Stimulated activated CD8-positive, alpha-beta memory T cell treated with anti-CD3 and anti-CD28 coated beads, Interleukin-12 subunit alpha, Interleukin-12 subunit beta, amount 100 ng/mL, for 1 hour (primary cell): ENCODE data around the gene HES2.
"Not testable (repeated sequence)": the region's sequence is repeated elsewhere in the genome, so short reads cannot be mapped to it uniquely, and the experiment has no call there.

Experiments
- DNase-seq: peaks from one replicate; pipeline ENCODE4 v3.0.0-alpha.2; 2020; ENCODE audit warnings: low read depth

The HES2 gene

DNA sequence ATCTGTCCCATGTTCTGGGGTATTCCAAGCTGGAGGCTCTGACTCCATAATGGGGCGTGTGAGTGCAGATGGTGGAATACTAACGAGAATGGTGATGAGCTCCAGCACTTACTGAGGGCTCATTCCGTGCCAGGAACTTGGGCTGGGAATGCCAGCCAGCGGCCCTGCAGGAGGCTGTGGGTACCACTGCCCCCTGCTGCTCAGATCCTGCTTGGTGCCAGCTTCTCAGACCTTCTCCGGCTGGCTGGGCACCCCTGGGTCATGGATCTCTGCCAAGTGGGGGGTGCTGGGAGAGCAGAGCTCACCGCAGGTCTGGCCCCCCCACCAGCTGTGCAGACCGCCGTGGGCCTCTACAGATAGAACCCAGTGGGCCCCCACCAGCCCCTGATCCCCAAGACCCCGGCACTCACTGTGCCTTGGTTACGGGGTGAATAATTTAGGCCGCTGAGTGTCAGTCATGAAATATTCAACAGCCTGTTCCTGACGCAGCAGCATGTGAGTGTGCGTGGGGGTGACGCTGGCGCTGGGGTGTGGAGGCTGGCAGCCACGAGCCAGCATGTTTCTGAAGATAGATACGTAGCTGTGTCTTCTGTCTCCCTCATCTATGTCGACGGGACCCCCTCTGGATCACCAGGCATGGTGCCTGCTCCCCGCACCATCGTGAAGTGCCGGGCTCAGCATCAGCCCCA, 17.4 kb upstream of the HES2 start:
- DNase-seq: not testable (repeated sequence)

DNA sequence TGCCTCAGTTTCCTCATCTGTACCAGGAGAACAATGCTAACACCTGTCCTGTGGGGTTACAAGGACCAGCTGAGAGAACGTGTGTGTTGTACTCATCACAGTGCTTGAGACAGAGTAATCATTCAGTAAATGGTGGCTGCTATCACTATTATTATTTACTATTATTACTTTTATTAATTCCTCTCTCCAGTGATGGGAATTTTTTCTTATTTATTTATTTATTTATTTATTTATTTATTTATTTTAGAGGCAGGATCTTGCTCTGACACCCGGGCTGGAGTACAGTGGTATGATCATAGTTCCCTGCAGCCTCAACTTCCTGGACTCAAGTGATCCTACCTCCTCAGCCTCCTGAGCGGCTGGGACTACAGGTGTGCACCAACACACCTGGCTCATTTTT, 16.6 kb upstream of the HES2 start:
- DNase-seq: not testable (repeated sequence)

DNA sequence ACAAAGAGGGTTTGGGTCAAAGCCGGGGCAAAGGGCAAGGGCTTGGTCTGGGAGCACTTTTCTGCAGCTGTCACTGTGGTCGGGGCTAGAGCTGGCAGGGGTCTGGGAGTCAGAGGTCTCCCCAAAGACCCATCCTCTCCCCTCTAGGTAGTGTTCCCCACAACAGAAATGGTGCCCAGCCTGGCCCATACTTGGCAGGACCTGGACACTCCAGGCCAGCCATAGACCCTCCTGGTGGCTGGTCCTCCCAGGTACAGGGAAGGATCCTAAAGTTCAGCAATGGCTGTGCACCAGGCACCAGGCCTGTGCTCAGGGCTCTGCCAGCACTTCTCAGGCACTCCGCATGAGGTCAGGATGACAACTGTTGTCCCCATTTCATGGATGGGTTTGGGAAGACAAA, 15.8 kb upstream of the HES2 start:
- no peak for DNase-seq

DNA sequence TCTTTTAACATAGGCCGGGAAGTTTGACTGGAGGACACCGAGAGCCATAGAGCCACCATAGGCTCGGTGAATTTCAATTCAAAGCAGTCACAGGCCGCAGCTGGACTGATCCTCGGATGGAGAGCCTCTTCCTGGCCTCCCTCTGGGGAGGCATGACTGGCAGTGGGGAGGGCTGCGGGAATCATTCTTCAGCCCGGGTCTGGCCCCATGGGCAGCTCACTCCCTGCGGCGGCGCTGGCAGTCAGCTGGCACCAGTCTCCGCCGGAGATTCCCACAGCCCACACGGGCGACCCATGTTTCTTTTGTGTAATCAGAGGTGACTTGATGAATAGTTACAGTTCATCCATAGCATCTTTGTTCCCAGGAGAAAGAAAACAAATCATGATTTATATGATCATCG, 15.4 kb upstream of the HES2 start:
- no peak for DNase-seq

DNA sequence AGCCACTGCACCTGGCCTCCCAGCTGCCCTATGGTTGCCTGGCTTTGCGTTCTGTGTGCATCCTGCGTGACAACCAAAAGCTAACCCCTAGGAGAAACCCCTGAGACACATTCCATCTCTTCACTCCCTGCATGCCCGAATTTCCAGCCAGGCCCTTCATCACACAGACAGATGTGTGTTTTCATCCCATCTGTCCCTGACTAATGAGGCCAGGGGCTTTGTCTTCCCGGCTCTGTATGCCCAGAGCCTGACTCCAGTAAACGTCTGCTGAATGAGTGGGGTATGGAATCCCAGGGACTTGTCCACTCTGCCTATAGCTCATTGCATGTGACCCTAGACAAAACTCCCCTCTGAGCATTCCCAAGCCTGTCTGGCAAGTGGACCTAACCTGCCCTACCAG, 14.5 kb upstream of the HES2 start:
- DNase-seq: no peak

DNA sequence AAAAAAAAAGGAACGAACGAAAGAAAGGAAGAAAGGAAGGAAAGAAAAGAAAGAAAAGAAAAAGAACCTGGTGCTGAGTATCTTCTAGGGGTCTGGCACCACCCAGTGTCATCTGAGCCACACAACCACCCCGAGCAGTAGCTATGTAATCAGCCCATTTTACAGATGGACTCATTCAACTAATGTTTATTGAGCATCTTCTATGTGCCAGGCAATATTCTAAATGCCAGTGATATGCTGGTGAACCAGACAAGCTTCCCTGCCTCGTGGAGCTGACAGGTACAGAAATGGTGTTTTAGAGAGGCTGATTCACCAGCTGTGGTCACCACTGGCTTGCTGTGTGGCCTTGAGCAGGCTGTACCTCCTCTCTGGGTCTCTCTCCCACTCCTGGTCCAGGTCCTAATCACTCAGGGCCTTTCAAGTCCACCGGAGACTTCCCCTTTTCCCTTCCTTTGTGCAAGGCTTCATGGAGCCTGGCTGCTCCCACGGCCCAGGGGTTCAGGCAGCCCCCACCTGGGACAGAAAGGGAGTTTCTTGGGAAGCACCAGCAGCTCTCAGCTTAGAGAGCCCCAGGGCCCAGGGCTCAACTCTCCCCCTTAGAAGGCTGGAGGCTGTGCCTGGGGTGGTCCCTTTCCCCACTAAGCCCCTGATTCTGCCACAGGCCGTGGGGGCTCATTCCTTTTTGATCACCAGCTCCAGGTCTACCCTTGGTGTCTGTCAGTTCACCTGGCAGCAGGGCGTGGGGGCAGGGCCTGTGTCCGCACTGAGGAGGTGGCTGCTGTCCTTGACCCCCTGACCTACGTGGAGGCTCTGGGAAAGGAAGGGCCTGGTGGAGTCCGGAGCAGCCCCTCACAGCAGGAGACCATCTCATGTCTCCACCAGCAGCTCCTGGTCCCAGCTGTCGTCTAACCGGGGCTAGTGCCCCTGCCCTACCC, 12.2 kb upstream of the HES2 start:
- not testable (repeated sequence) for DNase-seq

DNA sequence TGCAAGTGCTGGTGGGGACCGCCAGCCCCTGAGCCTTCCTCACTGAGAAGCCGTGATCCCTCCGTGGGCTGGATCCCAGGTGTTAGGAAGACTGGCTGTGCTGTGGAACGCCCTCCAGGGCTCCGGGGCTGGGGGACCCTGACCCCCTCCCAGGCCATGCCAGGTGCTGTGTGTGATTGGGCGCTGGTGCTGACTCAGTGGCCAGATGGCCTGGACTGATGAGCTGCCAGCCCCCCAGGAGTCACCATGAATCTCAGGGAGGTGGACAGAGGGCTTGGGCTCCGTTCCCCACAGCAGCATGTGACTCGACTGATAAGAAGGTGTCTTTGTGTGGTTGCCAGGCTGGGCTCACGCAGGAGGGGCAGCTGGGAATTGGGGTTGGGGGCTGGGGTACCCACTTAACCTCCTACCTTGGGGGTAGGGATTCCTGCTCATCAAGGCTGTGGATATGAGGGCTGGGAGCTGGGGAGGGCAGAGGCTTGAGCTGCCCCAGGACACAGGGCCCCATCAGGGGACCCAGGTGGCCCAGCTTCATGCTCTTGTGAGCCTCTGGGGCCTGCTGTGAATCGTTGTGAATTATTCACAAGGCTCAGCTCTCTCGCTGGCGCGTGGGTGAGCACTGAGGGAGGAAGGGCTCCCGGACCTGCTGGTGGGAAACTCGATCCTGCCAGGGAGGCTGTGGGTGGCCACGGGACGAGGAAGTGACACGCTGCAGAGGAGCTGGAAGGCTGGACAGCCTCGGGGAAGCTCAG, 10.1 kb upstream of the HES2 start:
- DNase-seq: not testable (repeated sequence)

DNA sequence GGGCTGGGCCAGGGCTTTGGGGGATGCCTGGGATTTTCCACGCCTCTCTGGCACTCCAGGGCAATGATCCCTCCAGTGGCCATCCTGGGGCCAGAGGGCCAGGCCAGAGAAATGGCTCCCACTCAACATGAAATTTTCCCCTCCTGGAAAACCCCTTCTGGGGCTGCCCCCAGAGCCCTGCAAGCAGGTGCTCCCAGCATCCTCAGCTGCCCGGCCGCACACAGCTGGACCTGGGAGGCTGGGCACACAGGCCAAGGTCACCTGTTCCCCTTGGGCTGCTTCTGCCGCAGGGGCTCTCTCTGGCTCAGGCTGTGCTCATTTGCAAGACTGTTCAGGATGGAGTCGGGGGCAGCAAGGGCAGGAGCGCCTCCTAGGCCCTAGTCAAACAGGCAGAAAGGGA, 8.7 kb upstream of the HES2 start:
- not testable (repeated sequence) for DNase-seq

DNA sequence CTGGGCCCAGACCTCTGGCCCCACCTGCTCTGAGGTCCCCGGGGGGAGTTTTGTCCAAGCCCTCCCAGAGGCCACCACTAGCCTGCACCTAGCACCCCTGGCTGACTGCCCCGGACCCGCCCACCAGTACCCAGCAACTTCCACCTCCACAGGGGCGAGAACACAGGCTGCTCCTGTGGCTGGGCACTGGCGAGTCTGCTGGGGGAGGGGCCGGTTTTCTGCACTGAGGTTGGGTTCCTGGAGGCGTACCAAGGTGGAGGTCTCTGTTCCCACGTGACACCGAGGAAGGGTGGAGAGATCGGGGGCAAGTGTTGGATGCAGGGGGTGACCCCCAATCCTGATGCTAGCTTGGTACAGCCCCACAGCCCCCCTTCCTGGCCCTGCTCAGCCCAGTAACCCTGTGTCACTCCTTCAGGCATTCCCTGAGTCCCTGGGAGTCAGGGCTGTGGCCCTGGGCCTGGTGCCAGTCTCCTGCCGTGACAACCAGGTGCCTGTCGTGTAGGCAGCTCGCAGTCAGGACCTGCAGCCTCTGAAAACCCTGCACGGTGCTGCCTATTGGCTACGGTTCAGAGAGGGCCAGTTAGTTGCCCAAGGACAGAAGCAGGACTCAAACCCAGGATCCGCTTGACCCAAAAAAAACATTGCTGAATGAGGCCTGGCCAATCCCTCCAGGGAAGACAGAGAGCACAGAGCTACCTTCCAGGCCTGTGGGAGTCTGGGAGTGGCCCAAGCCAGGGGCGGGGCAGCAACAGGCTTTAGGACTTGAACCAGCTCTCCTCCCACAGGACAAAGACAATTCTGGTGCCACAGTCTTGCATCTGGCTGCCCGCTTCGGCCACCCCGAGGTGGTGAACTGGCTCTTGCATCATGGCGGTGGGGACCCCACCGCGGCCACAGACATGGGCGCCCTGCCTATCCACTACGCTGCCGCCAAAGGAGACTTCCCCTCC, 8.0 kb upstream of the HES2 start:
- DNase-seq: no peak

DNA sequence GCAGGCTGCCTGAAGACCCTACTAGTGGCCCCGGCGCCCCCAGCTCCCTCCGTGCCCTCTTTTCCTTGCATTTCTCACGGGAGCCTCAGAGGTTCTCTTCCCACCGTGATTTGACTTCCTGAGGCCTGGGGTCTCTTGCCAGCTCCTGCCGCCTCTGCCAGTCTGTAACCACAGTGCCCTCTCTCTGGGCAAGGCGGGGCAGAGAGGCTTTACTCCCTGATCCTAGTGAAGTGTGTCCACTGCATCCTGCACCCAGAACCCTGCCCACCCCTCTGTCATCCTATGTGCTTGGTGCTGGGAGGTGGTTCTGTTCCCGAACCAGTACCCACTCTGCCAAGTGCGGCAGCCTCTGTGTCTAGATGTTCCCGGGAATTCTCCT, 7.2 kb upstream of the HES2 start:
- DNase-seq: no peak

DNA sequence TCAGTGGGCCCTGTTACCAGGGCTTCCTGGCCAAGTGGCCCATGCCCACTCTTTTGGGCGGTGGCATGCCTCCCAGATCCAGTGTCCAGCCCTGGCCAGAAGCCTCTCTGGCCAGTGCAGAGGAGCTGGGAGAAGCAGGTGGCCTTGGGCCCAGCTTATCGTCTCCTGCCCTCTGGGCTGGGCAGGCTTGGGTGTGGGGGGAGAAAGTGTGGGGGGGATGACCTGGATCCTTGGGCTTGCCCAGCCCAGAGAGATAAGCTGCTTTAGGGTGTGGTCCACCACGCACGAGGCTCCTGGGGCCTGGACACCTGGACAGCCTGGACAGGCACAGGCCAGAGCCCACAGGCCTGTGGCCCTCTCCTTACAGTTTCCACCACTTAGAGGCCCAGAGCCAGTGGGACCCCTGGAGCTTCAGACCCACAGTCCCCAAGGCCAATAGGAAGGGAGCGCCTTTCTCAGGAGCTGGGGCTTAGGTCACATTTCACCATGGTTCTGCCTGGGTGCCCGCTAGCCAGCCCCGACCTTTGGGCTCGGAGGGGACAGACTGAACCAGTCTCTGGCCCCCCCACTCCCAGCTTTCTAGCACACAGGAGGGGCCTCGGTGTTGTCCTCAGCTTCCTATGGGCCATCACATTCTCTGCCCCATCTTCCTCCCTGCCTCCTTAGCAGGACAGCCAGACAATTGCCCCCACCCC, 6.7 kb upstream of the HES2 start:
- no peak for DNase-seq

DNA sequence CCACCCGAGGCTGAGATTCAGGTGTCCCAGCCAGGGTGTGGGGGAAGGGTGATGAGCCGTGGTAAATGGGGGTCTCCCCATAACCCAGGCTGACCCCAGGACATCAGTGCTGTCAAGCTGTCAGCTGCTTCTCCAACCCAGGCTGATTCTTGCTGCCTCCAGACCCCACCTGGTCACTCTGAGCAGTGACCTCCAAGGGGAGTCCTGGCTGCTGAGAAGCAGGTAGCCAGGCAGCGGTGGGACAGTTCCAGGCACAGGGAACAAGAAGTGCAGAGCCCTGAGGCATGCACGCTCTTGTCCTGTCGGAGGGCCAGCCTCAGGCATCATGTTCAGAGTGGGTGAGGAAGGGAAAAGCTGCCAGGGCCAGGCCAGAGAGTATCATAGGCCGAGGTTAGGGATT, 5.9 kb upstream of the HES2 start:
- DNase-seq: no peak

DNA sequence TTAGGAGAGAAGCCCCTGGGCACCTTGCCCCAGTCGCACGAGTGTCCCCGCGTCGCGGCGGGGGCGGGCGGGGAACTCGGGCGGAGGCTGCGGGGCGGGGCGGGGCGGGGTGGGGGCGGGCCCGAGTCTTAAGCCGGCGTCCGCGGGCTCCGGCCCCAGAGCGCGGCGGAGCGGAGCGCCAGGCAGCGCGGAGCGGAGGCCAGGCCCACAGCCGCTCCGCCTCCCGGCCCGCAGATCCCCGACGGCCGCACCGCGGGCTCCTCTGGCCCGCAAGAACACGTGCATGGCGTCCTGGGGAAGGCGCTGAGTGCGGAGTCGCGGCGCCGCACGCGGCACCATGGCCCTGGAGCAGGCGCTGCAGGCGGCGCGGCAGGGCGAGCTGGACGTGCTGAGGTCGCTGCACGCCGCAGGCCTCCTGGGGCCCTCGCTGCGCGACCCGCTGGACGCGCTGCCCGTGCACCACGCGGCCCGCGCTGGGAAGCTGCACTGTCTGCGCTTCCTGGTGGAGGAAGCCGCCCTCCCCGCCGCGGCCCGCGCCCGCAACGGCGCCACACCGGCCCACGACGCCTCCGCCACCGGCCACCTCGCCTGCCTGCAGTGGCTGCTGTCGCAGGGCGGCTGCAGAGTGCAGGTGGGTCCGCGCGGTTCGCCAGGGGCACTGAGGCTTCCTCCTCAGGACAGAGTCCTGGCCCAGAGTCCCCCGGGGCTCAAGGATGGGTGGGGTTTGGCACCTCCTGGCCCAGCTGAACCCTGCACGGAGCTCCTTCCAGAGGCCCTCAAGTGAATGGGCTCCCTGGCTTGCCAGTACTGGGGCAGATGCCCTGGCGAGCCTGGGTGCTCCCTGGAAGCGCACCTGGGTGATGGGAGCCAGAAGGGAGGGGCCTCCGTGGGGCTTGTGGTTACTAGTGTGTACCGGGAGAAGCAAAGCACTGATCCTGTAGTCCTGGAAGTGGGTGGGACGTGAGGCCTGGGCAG, 5.2 kb upstream of the HES2 start, which contains the start of gene ESPN:
TSS of gene ESPN (plus strand) at position 158 of the 975 bp plus-strand sequence. CDS start at position 338, 180 bp downstream.
- no peak for DNase-seq

DNA sequence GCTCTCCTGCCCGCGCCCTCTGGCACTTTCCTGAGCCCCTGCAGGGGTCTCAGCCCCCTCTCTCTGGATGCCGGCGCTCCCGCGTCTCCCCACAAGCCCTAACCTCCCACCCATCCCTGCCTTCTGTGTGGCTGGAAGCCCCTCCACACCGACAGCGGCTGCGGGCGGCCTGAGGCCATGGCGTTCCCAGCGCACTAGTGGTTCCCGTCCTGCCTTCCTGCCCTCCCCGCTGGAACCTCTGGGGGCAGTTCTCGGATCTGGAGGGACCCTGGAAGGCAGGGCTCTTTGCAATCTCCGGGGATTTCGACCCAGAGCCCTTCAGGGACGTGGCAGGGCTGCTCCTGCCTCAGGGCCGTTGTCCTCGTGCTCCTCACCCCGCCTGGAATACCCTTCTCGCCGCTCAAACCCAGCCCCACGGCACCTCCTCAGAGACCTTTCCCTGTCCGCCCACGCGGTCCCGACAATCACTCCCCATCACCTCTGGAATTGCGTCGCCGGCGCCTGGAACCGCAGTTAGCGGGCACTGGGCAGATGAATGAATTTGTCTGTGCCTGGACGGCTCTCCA, 4.4 kb upstream of the HES2 start:
- DNase-seq: no peak

DNA sequence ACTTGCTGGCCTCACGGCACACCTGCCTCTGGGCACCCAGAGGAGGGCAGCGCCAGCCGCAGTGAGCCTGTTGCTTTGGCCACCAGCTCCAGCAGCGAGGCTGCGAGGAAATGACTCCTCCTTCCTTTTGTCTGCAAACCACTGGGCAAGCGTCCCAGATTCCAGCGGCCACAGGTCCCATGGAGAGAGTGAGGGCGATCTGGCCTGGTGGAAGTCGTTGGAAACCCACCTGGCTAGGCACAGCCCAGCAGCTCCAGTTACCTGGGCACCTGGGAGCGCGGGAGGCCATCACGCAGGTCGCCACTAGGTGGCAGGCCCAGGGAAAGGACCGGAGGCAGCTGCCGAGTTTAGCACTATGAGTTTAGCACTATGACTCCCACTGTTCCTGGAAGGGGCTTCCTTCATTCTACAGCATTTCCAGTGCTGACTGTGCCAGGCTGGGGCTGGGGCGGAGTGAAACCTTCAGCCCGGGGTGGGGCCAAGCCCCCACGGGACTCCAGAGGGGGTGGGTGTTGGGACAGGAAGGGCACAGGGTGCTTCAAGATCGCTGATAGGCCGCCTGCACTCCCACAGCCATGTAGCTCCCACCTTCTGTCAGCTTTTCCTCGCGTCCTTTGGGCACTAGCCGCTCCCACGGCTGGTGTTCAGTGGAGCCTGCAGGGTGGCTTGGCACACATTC, 3.7 kb upstream of the HES2 start:
- DNase-seq: peak; percentile 48

DNA sequence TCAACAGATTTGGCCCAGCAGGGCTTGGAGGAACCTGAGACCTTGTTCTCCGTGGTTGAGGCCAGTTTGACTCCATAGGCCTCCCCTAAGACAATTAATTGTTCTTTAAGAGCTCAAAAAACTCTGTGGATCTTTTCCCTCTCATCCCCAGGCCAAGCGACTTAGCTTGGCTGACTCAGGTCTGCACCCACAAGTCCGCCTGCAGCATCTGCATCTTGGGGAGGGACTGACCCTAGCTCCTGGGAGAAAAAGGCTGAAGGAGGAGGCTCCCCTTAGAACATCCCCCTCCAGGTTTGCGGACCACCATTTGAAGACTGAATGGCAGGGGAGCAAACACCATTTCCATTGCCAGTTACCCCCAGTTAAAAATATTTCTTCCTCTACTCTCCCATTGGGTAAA, 1.5 kb upstream of the HES2 start:
- DNase-seq: no peak

DNA sequence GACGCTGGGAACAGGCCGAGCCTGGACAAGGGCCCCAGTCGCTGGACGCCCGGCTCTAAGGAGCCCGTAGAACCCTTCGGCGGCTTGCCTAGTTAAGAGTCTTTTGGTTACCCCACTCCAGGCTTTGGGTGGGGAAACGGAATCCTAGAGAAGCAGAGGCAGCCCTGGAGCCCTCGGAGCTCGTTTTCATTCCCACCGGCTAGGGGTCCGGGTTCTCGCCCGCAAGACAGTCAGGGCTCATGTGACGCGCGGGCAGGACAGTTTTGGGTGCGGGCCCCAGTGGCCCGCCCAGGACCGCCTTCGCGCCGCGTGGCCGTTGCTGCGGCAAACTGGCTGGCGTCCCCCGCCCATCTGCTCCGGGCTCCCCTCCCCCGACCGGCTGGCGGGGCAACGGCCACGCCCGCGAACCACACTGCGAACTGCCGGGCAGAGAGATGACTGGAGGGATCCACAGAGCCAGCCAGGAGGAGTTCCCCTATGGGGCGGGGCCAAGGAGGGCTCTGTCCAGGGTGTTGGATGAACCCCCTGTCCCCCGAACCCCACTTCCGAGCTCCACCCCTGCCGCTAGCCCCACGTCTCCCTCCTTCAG, 829 bp upstream of the HES2 start:
- DNase-seq: no peak

DNA sequence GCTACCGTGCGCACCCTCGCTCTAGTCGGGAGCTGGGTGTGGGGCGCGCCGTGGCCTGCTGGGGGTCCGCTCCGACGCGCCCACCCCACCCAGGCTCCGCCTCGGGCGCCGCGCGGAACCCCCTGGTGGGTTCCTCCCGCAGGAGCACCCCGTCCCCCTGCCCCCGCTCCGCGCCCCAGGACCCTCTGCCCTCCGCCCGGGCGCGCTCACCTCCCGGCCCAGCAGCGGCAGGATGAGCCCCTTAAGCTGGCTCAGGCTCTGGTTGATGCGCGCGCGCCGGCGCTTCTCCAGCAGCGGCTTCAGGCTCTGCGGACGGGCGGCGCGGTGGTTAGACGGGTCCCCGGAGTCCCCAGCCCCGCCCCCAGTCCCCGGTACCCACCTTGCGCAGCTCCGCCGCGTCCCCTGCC, 319 bp downstream of the HES2 start:
- DNase-seq: no peak
